NCI-H82 (cell line): ENCODE data around the gene ATG4D.

ENCODE experiments used
- DNase-seq: peaks from one replicate; lab custom pipeline; 2025; lab: John Stamatoyannopoulos, UW

The ATG4D gene

DNA sequence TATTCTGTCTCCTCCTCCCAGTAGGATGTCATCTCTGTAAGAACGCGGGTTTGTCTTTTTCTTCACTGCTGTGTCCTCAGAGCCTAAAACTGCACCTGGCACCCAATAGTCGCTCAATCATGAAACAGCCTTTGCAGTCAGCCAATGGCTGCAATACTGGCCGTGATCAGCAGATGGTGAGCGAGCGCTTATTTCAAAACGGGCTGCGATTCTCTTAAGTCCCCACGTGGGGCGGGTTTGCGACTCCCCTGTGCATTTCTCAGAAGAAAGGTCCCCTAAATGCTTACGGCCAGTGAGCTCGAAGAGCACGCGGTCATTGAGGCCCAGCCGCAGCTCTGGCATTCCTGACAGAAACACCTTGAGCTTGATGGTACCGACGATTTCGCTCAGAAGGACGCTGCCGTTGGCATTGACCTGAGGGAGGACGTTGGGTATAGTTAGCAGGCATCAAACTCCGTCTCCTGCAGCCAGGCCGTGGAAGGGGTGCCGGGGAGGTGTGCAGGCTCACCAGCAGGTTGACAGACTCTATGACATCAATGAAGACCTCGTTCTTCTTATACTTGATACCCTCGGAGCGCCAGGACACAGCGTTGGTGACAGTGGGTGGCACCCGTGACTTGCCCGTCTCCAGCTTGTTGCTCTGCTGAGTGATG, 37.4 kb downstream of the ATG4D start:
- peak; percentile 96 for DNase-seq

GRCh38 chr19:10582091-10582490, 38.4 kb downstream of the ATG4D start:
- no peak for DNase-seq

- DNase-seq, result peak; percentile 15
Observed at GRCh38 chr19:10583036-10583776, 39.5 kb downstream of the ATG4D start.

GRCh38 chr19:10586396-10586795, 42.7 kb downstream of the ATG4D start:
- DNase-seq, result no peak

DNA sequence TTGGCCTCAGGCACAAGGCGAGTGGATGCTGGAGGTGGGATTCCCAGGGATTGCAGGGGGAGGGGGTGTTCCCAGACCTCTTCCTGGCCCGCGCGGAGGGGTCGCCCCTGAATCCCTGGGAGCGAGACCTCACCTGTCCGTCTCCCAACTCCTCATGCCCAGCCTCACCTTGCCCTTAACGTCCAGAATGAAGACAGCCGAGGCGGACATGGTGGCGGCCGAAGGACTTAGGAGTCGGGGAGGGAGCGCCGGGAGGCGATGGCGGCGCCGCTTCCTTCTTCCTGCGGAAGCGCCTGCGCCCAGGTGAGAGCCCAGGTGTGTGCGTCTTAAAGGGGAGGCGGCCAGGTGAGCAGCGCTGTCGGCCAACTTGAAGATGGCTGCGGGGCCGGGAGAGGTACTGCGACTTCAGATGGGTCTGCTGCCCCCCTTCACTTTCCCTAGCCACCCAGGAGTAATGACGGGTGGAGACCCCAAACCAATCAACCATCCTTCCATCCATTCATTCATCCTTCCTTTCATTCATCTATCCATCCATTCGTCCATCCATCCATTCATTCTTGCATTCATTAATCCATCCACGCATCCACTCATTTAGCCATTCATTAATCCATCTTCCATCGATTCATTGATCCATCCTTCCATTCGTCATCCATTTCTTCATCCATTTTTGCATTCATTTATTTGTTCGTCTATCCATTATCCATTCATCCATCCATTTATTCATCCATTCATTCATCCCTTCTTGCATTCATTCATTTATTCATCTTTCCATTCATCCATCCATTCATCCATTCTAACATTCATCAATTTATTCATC, 43.5 kb downstream of the ATG4D start, which contains the start of gene AP1M2:
AP1M2 (minus strand) TSS at position 291 of the 817 bp plus-strand sequence; CDS start at position 210, 81 bp downstream.
- DNase-seq, result no peak

GRCh38 chr19:10587839-10588150, 44.1 kb downstream of the ATG4D start:
- DNase-seq, result no peak

DNA sequence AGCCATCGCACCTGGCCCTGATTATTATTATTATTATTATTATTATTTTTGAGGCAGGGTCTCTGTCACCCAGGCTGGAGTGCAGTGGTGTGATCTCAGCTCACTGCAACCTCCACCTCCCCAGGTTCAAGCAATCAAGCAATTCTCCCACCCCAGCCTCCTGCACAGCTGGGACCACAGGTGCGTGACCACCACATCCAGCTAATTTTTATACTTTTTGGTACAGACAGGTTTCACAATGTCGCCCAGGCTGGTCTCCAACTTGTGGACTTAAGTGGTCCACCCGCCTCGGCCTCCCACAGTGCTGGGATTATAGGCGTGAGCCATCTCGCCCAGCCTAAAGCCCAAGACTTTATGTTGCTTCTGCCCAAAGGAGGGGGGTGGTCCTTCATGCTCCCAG, 49.4 kb downstream of the ATG4D start:
- DNase-seq, result no peak

- no peak for DNase-seq
Observed at GRCh38 chr19:10593820-10594637, 50.3 kb downstream of the ATG4D start.

DNA sequence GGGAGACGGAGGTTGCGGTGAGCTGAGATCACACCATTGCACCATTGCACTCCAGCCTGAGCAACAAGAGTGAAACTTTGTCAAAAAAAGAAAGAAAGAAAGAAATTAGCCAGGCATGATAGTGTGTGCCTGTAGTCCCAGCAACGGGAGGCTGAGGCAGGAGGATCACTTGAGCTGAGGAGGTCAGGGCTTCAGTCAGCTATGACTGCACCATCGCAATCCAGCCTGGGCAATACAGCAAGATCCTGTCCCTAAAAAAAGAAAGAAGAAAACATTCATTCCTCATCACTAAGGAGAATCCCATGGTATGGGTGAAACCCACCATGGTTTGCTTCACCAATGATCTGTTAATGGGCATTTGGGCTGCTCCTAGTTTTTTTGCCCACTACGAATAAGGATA, 56.4 kb downstream of the ATG4D start:
- no peak for DNase-seq

DNA sequence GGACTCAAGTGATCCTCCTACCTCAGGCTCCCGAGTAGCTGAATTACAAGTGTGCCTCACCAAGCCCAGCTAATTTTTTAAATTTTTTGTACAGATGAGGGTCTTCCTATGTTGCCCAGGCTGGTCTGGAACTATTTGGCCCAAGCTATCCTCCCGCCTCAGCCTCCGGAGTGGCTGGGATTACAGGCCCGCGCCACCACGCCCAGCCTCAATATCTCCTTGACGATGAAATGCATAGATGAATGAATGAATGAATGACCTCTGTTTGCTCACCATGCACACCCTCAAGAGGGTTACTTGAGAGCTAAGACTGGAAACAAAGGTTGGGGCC, 58.3 kb downstream of the ATG4D start:
- DNase-seq, result no peak

- peak; percentile 80 for DNase-seq
Observed at GRCh38 chr19:10602330-10603083, 58.8 kb downstream of the ATG4D start.
